Keratinocyte (primary cell): ENCODE results near the gene GTF2H1. TPM values are rescaled to one million over a fixed set of nuclear protein-coding genes. Genes with fewer than 3 reads are reported as not detected.

ENCODE experiments used
- DNase-seq: peaks from one replicate; pipeline ENCODE4 v3.0.0-alpha.2; 2011; ENCODE audit warnings: low read depth, missing footprints, low spot score
- FAIRE-seq: peaks from 2 replicates; lab custom pipeline; 2011; peaks lifted over from hg19 to GRCh38; lab: Jason Lieb, UNC
- H2AFZ ChIP-seq: 2 replicates; pipeline ENCODE4 v1.6.0; 2012; ENCODE audit warnings: low read length, control low read depth, inconsistent platforms; ENCODE audit not compliant: control insufficient read depth
- H3K27ac ChIP-seq: 2 replicates; pipeline ENCODE4 v1.5.1; 2011; ENCODE audit warnings: low read length; ENCODE audit not compliant: control insufficient read depth, insufficient read depth
- H3K27me3 ChIP-seq: 3 replicates; pipeline ENCODE4 v1.6.0; 2011; ENCODE audit warnings: low read length; ENCODE audit not compliant: control insufficient read depth, insufficient read depth; ENCODE audit errors: extremely low read depth
- H3K36me3 ChIP-seq, 2 experiments: 2 replicates in 1 of 2; 3 replicates in 1 of 2; pipeline ENCODE4 v1.5.1; 2011; ENCODE audit warnings: low read length in 2 of 2, mild to moderate bottlenecking in 1 of 2; ENCODE audit not compliant: control insufficient read depth in 2 of 2, insufficient read depth in 2 of 2; ENCODE audit errors: extremely low read depth in 1 of 2
- H3K4me1 ChIP-seq: 3 replicates; pipeline ENCODE4 v1.5.1; 2011; ENCODE audit warnings: low read length; ENCODE audit not compliant: control insufficient read depth, insufficient read depth; ENCODE audit errors: extremely low read depth
- H3K4me2 ChIP-seq: 3 replicates; pipeline ENCODE4 v1.6.0; 2011; ENCODE audit warnings: low read depth, low read length; ENCODE audit not compliant: control insufficient read depth, insufficient read depth; ENCODE audit errors: extremely low read depth
- H3K4me3 ChIP-seq, 3 experiments: fragments of 200-600 bp in 1 of 3; sonication (generic) in 1 of 3; 2 replicates in 2 of 3; 3 replicates in 1 of 3; pipeline ENCODE4 v1.5.1; 2011 to 2016; ENCODE audit warnings: low read length in 3 of 3, mild to moderate bottlenecking in 3 of 3, control low read depth in 2 of 3, inconsistent platforms in 1 of 3, low read depth in 1 of 3, mixed read lengths in 1 of 3, mixed run types in 1 of 3, moderate library complexity in 1 of 3; ENCODE audit not compliant: control insufficient read depth in 2 of 3, insufficient read depth in 2 of 3; ENCODE audit errors: extremely low read depth in 1 of 3
- H3K79me2 ChIP-seq: 2 replicates; pipeline ENCODE4 v1.6.0; 2012; ENCODE audit warnings: low read length; ENCODE audit not compliant: control insufficient read depth, insufficient read depth
- H3K9ac ChIP-seq: 3 replicates; pipeline ENCODE4 v1.6.0; 2011; ENCODE audit warnings: low read length; ENCODE audit not compliant: control insufficient read depth, insufficient read depth; ENCODE audit errors: extremely low read depth
- H3K9me1 ChIP-seq: 3 replicates; pipeline ENCODE4 v1.6.0; 2011; ENCODE audit warnings: low read length; ENCODE audit not compliant: control insufficient read depth, insufficient read depth; ENCODE audit errors: extremely low read depth
- H3K9me3 ChIP-seq: 2 replicates; pipeline ENCODE4 v1.5.1; 2012; ENCODE audit warnings: low read depth, low read length; ENCODE audit not compliant: control insufficient read depth
- H4K20me1 ChIP-seq: 3 replicates; pipeline ENCODE4 v1.6.0; 2011; ENCODE audit warnings: low read length; ENCODE audit not compliant: control insufficient read depth, insufficient read depth; ENCODE audit errors: extremely low read depth
- EZH2 ChIP-seq: IDR thresholded peaks from one replicate; pipeline ENCODE4 v1.6.1; 2012; ENCODE audit warnings: inconsistent platforms, mild to moderate bottlenecking, low read length, moderate library complexity
- dilution Hi-C: fragments of 300-500 bp; cut with MboI; formaldehyde crosslinking; loops from one replicate; pipeline ENCODE4 v1.7.0; 2020; ENCODE audit warnings: low sequenced_read_pairs; ENCODE audit not compliant: extremely low pct_ligation_motif_present
- polyA plus RNA-seq, 5 experiments: library from polyadenylated mRNA; depleted of rRNA in 3 of 5; stranded (reverse) in 3 of 5; stranded (forward) in 1 of 5; unstranded in 1 of 5; fragments of >200 nt; gene quantifications; 1 replicate in 1 of 5; 2 replicates in 3 of 5; 3 replicates in 1 of 5; pipeline versions ENCODE4 v1.2.1 to v1.2.3, GENCODE V29; 2011 to 2012; ENCODE audit warnings: missing spikeins in 2 of 5, low read depth in 1 of 5, low replicate concordance in 1 of 5
- TF ChIP-seq, protein P1 (sequence below), 3 experiments: IDR thresholded peaks in 1 of 3; conservative IDR thresholded peaks in 1 of 3; optimal IDR thresholded peaks in 1 of 3; 2 replicates in 2 of 3; 3 replicates in 1 of 3; pipeline versions ENCODE3 to v1.5.1; 2011; ENCODE audit warnings: low read length in 3 of 3, mild to moderate bottlenecking in 3 of 3, moderate library complexity in 2 of 3, control low read depth in 1 of 3, inconsistent platforms in 1 of 3; ENCODE audit not compliant: insufficient read depth in 2 of 3; ENCODE audit errors: extremely low read depth in 1 of 3

Gene GTF2H1
- polyA plus RNA-seq, 1 donor (not counting 4 experiments of a cell fraction or from before 2014, with no cell fraction given) = 42.1 TPM

DNA sequence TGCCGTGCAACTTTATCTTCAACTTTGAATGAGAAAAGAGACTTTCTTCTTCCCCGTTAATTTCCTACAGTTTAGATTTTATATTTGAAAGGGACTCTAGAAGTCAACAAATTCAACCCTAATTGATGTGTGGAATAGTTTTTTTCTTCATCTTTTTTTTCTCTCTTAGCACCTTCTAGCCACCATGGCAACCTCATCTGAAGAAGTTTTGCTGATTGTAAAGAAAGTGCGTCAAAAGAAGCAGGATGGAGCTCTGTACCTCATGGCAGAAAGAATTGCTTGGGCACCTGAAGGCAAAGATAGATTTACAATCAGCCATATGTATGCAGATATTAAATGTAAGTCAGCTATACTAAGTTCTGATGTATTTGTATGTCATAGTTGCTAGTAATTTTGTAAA, 10.5 kb downstream of the GTF2H1 start:
- H3K27me3 ChIP-seq = no peaks in the 10 kb centered on the region
- dilution Hi-C loops = no loop called here
- no peaks in the 10 kb centered on the region for H3K9me3 ChIP-seq
- H4K20me1 ChIP-seq = no peaks in the 10 kb centered on the region
- H3K4me1 ChIP-seq = peaks cover 14% of the 10 kb centered on the region
- H3K36me3 ChIP-seq = peaks cover 17 to 29% of the 10 kb centered on the region in 2 experiments
- no peak overlapping the region for H3K4me3 ChIP-seq
- no peak overlapping the region for H3K9ac ChIP-seq
- no peak overlapping the region for H2AFZ ChIP-seq
- no peak for FAIRE-seq
- no peak overlapping the region for H3K4me2 ChIP-seq
- no peak overlapping the region for H3K27ac ChIP-seq
- H3K9me1 ChIP-seq = no peaks in the 10 kb centered on the region
- DNase-seq = no peak
- TF ChIP-seq EZH2 = no peak
- TF ChIP-seq, protein P1, sequence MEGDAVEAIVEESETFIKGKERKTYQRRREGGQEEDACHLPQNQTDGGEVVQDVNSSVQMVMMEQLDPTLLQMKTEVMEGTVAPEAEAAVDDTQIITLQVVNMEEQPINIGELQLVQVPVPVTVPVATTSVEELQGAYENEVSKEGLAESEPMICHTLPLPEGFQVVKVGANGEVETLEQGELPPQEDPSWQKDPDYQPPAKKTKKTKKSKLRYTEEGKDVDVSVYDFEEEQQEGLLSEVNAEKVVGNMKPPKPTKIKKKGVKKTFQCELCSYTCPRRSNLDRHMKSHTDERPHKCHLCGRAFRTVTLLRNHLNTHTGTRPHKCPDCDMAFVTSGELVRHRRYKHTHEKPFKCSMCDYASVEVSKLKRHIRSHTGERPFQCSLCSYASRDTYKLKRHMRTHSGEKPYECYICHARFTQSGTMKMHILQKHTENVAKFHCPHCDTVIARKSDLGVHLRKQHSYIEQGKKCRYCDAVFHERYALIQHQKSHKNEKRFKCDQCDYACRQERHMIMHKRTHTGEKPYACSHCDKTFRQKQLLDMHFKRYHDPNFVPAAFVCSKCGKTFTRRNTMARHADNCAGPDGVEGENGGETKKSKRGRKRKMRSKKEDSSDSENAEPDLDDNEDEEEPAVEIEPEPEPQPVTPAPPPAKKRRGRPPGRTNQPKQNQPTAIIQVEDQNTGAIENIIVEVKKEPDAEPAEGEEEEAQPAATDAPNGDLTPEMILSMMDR (optimal IDR thresholded peaks at IDR 0.05 in 1 of 3, IDR thresholded peaks at IDR 0.05 in 1 of 3, conservative IDR thresholded peaks at IDR 0.05 in 1 of 3; ENCODE audit: extremely low read depth in 1 of 3, insufficient read depth in 2 of 3, low read length in 3 of 3) = no peak
- H3K79me2 ChIP-seq = peaks cover 38% of the 10 kb centered on the region

DNA sequence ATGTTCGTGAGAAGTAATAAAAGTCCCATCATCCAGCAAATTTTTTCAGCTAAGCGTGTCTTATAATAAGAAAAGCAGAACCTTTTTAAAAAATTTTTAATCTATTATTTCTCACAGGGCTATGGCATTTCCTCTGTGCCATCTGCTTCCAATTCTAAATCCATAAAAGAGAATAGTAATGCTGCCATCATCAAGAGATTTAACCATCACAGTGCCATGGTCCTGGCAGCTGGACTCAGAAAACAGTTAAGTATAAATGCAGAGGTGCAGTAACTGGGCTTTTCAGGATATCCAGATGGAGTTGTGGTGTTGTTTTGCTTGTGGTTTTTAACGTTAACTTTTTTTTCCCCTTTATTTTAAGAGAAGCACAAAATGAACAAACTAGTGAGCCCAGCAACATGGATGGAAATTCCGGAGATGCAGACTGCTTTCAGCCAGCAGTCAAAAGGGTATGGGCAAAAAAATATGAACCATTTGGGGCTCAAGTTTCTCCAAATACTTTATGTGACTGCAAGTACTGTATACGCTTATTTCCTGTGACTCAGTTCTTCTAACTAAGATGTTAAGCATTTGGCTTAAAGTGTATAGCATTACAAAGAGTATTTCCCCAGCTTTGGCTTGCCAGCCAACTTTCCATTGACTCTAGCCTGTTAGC, 25.2 kb downstream of the GTF2H1 start:
- Histone ChIP-seq H3K4me2 (no peak overlapping the region), H4K20me1 (no peaks in the 10 kb centered on the region), H3K9me1 (no peaks in the 10 kb centered on the region), H3K27me3 (no peaks in the 10 kb centered on the region), H3K36me3 (peaks cover 10 to 20% of the 10 kb centered on the region in 2 experiments), H2AFZ (no peak overlapping the region), H3K4me3 (no peak overlapping the region), H3K79me2 (no peaks in the 10 kb centered on the region), H3K9me3 (no peaks in the 10 kb centered on the region), H3K4me1 (peaks cover 13% of the 10 kb centered on the region), H3K27ac (no peak overlapping the region), H3K9ac (no peak overlapping the region)
- DNase-seq (no peak), FAIRE-seq (no peak)
- TF ChIP-seq EZH2 = no peak
- TF ChIP-seq, protein P1 (optimal IDR thresholded peaks at IDR 0.05 in 1 of 3, IDR thresholded peaks at IDR 0.05 in 1 of 3, conservative IDR thresholded peaks at IDR 0.05 in 1 of 3; ENCODE audit: extremely low read depth in 1 of 3, insufficient read depth in 2 of 3, low read length in 3 of 3) = no peak
- dilution Hi-C loops = no loop called here
